Umbilical cord (tissue), 2 donors: ENCODE results near the gene TSC22D1. TPM values are rescaled to one million over a fixed set of nuclear protein-coding genes. Genes with fewer than 3 reads are reported as not detected.
"Not testable (repeated sequence)": the region's sequence is repeated elsewhere in the genome, so short reads cannot be mapped to it uniquely, and the experiment has no call there.

Source experiments
- DNase-seq: peaks from one replicate; pipeline ENCODE4 v3.0.0-alpha.2; 2015; ENCODE audit warnings: low spot score
- total RNA-seq: library from RNA; depleted of rRNA; stranded (reverse); fragments of >200 nt; gene quantifications from one replicate; pipeline ENCODE4 v1.2.3, GENCODE V29; 2014; ENCODE audit warnings: low replicate concordance; ENCODE audit not compliant: insufficient read depth

Gene TSC22D1
- 217 TPM for total RNA-seq

DNA sequence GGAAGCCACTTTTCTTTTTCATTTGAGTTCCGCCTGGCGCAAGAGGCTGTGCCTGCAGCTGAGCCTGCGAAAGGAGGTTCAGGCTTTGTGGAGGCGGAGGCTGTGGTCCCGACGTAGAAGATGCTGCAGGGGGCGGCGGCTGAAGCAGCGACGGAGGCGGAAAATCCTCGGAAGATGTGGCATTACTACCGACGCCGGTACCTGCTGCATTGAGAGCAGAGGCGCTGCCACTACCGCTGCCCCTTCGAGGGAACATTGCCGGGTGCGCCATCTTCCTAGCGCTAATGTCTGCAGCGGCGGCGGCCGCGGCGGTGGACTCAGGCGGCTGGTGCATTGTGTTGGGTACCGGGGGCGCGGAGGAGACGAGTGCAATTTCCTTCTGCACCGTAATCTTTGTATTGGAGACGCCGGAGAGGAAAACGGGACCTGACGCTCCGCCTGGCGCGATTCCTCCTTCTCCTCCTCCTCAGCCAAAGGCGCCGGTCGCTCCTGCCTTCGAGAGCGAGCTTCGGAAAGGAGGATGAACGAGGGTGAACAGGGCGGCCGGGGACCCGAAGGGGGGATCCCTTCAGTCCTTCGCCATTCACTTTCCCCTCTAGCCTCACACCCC lies at the start of gene TSC22D1:
TSC22D1 (minus strand) TSS at position 590 of the 610 bp plus-strand sequence; CDS start at position 334, 256 bp downstream.
- peak; percentile 66 for DNase-seq

DNA sequence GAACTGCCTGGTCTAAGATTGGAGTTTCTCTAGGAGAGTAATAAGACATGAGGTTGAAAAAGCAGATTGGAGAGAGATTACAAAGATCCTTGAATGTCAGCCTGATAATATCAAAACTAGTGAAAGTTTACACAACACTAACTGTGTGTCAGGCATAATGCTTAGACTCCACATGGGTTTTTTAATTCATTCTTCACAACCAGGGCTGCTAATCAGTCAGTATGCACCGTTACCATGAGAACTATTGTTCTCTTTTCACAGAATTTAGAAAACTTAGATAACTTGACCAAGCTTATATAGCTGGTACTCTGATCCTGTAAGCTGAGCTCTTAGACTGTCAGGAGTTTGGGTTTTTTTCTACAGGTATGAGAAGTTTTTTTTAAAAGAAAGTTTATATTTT lies 46.6 kb upstream of the TSC22D1 start:
- no peak for DNase-seq

GRCh38 chr13:44622261-44622660 lies 46.1 kb upstream of the TSC22D1 start:
- no peak for DNase-seq

- no peak for DNase-seq
Measured at GRCh38 chr13:44620057-44620456, 43.9 kb upstream of the TSC22D1 start.

DNA sequence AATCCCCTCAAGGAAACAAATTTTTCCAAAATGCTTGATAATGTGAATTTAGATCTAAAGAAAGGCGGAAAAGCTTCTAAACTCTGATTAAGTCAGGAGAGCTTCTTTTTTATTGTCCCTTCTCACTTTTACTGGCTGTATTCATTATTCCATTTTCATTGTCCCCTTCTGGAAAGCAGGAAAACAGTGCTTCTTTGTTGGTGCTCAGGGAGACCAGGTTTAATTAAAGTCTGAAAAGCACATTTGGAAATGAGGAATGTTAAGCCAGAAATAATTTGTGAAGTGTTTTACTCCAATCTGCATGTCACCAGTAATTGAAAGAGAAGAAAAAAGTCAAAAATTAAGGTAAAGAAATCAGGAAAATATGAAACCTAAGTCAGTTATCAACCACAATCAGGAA lies 43.5 kb upstream of the TSC22D1 start:
- DNase-seq, result no peak

DNA sequence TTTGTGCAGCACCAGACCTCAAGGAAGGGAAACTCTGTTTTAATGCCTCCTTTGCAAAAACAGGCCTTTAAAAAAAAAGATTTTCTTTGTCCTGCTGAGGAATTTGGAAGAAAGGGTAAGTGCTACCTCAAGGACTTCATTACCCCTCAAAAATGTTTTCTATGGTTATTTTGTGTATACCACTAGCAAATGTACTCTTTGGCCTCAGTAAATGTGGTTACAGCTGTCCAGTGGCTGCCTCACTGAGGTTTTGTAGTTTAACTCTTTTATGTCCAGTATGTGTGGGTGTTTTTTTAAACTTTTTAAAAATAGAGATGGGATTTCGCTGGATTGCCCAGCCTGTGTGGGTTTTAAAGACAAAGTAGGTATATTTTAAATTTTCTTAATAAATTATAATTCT lies 42.2 kb upstream of the TSC22D1 start:
- DNase-seq, result no peak

DNA sequence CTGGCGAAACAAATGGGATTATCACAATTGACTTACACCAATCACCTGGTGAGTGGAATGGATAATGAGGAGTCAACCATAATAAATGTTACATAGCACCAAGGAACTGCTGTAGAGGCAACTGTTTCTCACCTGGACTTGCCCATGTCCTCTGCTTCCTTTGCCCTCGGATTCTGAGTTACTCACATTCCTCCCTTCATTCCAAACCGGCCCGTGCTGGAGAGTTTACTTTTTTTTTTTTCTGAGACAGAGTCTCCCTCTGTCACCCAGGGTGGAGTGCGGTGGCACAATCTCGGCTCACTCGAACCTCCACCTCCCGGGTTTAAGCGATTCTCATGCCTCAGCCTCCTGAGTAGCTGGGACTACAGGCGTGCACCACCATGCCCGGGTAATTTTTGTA lies 41.5 kb upstream of the TSC22D1 start:
- no peak for DNase-seq

DNA sequence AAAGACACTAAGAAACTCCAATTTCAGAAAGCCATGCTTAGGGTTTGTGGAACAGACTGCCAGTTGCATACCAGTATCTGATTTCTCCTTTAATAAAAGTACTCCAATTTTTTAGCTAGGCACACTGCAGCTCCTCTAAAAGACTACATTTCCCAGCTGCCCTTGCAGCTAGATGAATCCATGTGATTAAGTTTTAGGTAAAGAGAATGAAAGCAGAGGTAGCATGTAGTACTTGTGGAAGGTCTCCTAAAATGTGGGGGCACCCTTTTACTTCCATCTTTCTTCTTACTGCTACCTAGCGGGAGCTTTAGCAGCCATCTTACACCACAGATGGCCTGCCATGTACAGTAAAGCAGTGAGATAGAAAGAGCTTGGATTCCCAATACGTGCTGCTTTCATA lies 33.0 kb upstream of the TSC22D1 start:
- DNase-seq, result no peak

GRCh38 chr13:44605721-44606120 lies 29.6 kb upstream of the TSC22D1 start:
- DNase-seq, result no peak

DNA sequence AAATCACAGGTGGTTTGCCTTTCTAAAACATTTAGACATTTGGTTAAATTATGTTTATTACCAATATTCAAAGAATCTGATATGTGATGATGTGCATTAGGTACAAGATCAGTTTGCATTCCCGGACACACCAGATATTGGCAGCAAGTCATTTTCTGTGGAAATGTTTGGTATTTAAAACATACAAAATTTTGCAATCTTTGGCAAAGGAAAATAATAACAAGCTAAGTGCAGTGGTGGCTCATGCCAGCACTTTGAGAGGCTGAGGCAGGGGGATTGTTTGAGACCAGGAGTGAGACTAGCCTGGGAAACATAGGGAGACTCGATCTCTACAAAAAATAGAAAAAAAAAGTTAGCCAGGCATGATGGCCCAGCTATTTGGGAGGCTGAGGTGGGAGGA lies 29.1 kb upstream of the TSC22D1 start:
- no peak for DNase-seq

GRCh38 chr13:44601586-44601985 lies 25.5 kb upstream of the TSC22D1 start:
- DNase-seq, result no peak

DNA sequence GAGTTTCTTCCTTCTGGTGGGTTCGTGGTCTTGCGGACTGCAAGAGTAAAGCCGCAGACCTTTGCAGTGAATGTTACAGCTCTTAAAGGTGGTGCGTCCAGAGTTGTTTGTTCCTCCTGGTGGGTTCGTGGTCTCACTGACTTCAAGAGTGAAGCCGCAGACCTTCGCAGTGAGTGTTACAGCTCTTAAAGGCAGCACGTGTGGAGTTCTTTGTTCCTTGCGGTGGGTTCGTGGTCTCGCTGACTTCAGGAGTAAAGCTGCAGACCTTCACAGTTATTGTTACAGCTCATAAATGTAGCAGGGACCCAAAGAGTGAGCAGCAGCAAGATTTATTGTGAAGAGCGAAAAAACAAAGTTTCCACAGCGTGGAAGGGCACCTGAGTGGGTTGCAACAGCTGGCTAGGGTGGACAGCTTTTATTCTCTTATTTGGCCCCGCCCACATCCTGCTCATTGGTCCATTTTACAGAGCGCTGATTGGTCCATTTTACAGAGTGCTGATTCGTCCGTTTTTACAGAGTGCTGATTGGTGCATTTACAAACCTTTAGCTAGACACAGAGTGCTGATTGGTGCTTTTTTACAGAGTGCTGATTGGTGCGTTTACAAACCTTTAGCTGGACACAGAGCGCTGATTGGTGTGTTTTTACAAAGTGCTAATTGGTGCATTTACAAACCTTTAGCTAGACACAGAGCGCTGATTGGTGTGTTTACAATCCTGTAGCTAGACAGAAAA lies 17.9 kb upstream of the TSC22D1 start:
- not testable (repeated sequence) for DNase-seq

- no peak for DNase-seq
Measured at GRCh38 chr13:44592216-44592847, 16.2 kb upstream of the TSC22D1 start.

- DNase-seq, result no peak
Measured at GRCh38 chr13:44591316-44591715, 15.2 kb upstream of the TSC22D1 start.

- DNase-seq, result no peak
Measured at GRCh38 chr13:44583137-44583536, 7.0 kb upstream of the TSC22D1 start.

GRCh38 chr13:44578067-44578400 lies 1.9 kb upstream of the TSC22D1 start:
- DNase-seq, result no peak

- DNase-seq, result peak; percentile 98
Measured at GRCh38 chr13:44577236-44578066, 1.3 kb upstream of the TSC22D1 start.

GRCh38 chr13:44576351-44577235 lies 463 bp upstream of the TSC22D1 start:
- DNase-seq, result no peak

DNA sequence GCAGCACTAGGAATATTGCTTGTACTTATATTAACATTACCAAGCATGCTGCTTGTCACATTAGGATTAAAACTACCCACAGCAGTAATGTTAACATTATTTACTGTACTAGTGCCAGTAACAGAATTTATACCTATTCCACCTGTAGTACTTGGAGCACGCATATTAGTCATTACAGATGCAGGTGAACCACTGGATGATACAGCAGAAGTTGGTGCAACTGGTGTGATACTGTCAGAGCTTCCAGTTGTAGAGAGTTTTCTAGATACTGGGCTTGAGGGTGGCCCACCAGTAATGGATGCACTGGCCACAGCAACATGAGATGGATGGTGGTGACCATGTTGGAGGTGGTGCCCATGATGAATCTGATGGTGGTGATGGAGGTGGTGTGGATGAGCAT lies 1.1 kb downstream of the TSC22D1 start:
- DNase-seq, result no peak

GRCh38 chr13:44574466-44574855 lies 1.7 kb downstream of the TSC22D1 start:
- no peak for DNase-seq

GRCh38 chr13:44573790-44574465 lies 2.2 kb downstream of the TSC22D1 start:
- DNase-seq, result no peak
